GM18873 (cell line): ENCODE measurements around the gene CYP2A13.
"Not testable (repeated sequence)": the region's sequence is repeated elsewhere in the genome, so short reads cannot be mapped to it uniquely, and the experiment has no call there.

Source experiments
- ATAC-seq: cut with Tn5 transposase; IDR thresholded peaks from one replicate; pipeline ENCODE4 v1.9.1; 2021; ENCODE audit warnings: mild to moderate bottlenecking, moderate library complexity, moderate number of reproducible peaks; ENCODE audit not compliant: unreplicated experiment, low FRiP score

CYP2A13 gene

DNA sequence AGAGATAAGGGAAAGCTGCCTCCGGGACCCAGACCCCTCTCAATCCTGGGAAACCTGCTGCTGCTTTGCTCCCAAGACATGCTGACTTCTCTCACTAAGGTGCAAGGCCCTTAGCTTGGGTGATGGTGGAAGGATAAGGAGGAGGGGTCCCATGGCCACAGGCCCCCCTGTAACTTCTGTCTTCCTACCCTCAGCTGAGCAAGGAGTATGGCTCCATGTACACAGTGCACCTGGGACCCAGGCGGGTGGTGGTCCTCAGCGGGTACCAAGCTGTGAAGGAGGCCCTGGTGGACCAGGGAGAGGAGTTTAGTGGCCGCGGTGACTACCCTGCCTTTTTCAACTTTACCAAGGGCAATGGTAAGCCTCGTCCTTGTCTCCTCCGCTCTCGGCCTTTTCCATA lies 28.0 kb downstream of the CYP2A13 start:
- no peak for ATAC-seq

DNA sequence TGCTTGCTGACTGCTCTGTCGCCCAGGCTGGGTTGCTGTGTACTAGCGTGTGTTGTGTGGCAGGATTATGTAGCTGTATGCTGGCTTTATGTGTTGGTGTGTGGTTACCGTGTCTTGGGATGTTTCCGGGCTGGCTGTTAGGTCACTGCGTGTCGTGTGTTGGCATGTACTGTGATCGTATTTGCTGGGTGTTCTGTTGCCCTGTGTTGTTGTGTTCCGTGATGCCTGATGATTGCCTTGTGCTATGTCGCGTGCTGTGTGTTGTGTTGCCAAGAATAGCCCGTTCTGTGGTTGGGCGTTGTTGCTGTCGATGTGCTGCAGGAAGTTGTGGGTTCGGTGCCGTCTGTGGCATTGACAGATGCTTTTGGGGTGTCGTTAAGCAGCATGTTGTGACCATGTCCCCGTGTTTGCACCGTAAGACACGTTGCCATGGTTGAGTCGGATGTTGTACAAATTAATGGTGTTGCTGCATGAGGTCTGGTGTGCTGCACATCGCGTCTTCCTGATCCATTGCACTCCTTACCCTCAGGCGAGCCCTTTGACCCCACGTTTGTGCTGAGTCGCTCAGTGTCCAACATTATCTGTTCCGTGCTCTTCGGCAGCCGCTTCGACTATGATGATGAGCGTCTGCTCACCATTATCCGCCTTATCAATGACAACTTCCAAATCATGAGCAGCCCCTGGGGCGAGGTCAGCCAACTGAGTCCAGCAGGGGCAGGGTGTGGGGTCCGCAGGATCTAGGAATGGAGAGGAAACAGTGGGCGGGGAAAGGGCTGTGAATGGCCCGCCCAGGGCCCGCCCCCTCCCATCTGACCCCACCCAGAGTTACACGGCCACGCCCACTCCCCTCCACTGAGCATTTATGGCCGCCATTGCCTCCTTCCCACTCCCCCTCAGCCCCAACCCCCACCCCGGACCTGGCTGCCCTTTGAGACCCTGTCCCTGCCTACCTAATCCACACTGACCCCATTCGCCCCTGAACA lies 33.0 kb downstream of the CYP2A13 start:
- ATAC-seq, result not testable (repeated sequence)

DNA sequence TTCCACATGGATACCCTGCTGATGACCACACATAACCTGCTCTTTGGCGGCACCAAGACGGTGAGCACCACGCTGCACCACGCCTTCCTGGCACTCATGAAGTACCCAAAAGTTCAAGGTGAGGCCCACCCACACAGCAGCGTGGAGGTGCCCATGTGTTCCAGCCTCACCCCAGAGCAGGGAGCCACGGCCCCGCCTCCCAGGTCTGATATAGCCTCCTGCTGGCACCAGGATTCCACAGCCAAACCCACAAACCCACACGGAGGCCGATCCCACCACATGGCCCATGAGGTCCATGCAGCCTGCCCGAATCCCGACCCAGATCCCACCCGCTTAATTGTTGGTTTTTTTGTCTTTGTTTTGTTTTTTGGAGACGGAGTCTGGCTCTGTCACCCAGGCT lies 34.6 kb downstream of the CYP2A13 start:
- ATAC-seq, result not testable (repeated sequence)

DNA sequence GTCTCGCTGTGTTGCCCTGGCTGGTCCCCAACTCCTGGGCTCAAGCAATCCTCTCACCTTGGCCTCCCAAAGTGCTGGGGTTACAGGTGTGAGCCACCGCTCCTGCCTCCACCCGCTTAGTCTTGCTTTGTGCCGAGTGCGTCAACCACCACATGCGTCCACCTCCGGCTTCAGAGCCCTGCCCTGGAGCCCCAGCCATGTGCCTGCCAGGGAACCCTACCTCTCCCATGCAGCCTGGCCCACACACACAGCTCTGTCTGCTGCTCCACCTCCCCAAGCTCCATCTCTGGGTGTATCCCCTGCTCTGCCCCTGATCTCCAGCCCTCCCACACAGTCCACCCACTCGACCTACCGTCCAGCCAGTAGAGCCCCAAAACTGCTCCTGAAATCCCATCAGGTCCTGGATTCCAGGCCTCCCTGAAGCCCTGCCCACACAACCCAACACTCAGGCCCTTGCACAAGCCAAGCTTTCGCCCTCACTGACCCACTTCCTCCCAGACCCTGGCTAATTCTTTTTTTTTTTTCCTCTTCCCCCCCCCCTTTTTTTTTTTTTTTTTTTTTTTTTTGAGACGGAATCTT lies 35.6 kb downstream of the CYP2A13 start:
- ATAC-seq, result no peak

DNA sequence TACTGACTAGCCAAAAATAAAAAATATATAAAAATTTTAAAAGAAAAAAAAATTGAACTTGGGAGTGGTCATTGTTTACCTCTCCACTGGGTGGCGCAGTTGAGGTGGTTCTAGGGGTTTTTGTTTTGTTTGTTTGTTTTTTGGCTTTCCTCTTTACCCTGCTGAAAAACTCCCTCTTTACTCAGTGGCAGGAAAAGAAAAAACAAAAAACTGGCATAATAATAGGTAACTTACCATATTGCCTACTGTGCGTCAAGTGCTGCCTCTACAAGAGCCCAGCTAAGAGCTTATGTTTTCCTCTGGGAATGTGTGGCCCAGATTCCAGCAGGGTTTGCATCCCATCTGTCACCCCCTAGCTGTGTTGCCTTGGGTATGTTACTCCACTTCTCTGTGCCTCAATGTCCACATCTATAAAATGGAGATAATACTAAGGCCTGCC lies 38.5 kb downstream of the CYP2A13 start:
- ATAC-seq, result not testable (repeated sequence)

DNA sequence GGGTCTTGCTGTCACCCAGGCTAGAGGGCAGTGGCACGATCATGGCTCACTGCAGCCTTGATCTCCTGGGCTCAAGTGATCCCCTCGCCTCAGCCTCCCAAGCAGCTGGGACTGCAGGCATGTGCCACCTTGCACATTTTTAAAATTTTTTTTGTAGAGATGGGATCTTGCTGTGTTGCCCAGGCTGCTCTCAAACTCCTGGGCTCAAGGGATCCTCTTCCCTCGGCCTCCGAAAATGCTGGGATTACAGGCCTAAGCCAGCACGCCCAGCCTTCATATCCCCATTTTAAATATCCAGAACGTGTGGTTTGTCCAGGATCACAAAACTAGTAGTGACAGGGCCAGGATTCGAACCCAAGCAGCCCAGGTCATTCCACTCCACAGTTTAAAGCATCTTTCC lies 39.1 kb downstream of the CYP2A13 start:
- not testable (repeated sequence) for ATAC-seq

DNA sequence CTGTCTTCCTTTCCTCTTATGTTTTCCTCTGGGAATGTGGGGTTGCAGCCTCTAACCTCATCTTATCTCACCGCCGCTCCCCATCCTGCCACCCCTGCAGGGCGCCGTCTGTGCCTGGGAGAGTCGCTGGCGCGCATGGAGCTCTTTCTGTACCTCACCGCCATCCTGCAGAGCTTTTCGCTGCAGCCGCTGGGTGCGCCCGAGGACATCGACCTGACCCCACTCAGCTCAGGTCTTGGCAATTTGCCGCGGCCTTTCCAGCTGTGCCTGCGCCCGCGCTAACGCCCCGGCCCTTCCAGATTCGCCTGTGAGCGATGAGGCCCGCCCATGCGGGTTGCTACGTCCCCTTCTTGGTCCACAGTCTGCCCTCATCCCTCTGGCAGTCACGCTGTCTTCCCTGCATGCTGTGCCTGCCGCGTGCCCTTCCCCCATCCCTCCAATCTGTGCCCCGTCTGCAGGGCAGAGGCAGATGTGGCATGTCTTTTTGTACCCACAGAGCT lies 39.6 kb downstream of the CYP2A13 start:
- ATAC-seq, result not testable (repeated sequence)

DNA sequence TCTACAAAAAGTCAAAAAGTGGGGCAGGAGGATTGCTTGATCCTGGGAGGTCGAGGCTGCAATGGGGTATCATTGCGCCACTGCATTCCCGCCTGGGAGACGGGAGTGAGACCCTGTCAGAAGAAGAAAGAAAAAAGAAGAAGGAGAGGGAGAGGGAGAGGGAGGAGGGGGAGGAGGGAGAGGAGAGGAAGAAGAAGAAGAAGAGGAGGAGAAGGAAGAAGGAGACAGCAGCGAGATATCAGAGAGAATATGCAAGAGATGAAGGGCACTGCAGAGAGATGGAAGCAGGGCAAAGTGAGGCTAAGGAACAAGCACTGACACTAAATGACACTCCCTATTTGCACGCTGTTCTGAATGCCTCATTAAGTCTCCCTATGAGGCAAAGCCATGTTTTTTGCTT lies 40.4 kb downstream of the CYP2A13 start:
- ATAC-seq, result no peak

DNA sequence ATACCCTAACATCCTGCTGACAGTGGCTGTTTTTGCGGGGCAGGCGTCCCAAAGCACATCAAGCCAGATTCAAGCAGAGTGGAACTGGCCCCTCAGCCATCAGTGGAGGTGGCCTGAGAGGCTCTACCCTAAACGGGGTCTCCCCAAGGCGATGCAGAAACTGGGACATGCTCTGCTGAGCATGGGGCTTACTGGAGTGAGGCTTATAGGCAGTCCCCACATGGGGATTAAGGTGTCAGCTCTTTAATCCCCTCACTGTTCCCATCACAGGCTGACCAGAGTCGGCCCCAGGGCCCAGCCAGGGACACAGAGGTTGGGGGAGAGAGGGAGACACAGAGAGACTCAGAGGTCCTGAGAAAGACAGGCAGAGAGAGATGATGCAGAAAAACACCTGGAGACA lies 42.9 kb downstream of the CYP2A13 start:
- ATAC-seq, result no peak

DNA sequence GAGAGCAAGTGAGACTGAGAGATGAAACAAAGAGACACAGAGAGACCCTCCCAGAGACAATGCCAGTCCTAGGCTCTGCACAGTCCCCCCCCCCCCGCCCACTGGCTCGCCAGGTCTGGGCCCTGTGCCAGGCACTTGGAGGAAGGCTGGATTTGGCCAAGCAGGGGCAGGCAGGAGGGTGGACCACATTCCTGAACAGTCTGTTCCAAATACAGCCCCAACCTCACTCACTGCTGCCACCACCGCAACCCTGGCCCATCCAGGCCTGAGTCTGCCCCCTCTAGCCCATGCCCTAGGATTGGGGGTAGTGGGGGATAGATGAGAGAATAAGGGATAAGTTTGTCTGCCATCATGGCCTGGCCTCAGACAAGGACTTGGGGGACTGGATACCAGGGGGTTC lies 45.0 kb downstream of the CYP2A13 start:
- no peak for ATAC-seq

DNA sequence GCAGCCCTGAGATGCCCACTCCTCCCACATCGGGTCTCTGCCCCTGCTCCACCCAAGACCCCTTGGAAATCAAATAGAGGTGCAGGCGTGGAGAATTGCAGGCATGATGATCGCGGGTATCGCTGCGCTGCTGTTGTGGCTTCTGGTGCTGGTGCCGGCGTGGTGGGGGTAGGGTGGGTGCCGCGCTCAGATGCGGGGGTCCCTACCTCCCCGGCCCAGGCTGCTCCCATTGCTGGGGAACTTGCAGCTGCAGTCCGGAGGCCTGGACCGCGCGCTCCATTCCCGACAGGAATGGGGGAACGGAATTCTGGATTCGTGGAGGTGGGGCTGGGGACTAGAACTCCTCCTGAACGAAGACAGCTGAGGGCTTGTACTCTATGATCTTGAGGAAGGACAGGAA lies 46.4 kb downstream of the CYP2A13 start:
- no peak for ATAC-seq

DNA sequence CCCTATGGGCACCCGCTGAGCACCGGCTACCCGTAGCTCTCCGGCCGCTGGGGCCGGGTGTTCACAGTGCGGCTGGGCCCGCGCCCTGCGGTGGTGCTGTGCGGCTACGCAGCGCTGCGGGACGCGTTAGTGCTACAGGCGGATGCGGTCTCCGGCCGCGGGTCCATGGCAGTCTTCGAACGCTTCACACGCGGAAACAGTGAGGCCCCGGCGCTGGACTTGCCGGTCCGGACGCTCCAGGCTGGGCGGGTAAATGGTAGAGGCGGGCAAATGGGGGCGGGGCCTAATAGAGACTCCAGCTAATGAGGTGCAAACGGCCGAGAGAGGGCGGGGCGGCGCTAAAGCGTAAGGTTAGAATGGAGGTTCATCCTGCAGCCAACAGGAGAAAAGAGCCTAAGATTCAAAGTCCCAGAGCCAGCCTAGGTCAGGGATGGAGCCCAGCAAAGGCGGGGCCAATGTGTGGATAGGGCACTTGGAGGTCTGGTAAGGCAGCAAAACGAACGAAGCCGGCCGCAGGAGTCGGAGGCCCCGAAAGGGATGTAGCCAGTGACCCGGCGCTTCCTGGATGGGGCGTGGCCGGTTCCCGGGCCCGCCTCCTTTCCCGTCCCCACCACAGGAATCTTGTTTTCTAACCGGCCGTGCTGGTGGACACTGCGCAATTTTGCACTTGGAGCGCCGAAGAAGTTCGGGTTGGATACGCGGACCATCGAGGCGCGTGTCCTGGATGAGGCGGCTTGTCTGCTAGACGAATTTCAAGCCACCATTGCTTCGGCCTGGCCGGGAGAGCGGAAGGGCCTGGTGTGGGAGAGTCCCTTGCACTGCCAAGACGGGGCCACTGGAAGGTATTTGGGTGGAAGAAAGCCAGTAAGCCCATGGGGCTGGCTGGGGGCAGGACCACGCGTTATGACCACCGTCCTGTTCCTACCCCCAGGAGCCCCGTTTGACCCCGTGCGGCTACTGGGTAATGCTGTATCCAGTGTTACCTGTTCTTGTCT lies 47.4 kb downstream of the CYP2A13 start:
- not testable (repeated sequence) for ATAC-seq

DNA sequence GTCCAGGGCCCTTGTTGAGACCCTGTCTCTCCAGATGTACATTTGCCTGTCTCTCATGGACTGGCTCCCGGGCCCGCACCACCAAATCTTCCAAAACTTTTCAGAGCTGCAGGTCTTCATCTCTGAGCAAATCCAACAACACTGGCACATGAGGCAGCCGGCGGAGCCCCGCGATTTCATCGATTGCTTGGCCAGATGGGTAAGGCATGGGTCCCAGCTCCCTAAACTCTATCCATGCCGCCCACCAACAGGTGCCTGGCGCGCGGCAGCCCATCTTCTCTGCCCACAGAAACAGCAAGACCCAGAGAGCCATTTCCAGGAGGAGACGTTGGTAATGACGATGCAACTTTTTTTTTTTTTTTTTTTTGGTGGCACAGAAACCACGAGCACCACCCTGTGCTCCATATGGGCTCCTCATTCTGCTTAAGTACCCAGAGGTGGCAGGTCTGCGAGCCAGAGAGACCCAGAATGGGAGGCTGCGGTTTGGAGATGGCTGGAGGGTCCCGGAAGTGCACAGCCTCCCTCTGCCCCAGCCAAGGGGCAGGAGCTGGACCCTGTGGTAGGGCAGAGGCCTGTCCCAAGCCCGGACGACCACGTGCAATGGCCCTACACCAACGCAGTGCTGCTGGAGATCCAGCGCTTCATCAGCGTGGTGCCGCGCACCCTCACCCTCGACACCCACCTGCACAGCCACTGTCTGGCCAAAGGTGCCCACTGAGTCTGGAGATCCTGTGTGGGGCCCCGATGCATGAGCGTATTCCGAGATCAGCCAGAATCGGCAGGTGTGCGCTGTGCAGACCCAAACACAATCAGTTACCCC lies 48.6 kb downstream of the CYP2A13 start:
- ATAC-seq, result no peak

DNA sequence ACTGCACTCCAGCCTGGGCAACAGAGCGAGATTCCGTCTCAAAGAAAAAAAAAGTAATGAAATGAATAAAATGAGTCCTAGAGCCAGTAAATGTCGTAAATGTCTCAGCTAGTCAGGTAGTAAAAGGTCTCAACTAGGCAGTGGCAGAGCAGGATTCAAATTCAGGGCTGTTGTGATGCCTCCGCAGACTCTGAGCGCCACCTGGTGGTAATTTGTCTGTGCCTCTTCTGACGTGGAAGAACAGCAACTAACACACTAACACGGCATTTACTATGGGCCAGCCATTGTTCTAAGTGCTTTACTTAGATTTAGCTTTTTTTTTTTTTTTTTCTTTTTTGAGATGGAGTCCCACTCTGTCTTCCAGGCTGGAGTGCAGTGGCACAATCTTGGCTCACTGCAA lies 56.2 kb downstream of the CYP2A13 start:
- no peak for ATAC-seq
